Activated CD4-positive, alpha-beta T cell treated with anti-CD3 and anti-CD28 coated beads, Interleukin-2, amount 10 ng/mL, durations not matched to agents 24 days and 14 days (primary cell): ENCODE results near the gene GPC5. TPM values are rescaled to one million over a fixed set of nuclear protein-coding genes. Genes with fewer than 3 reads are reported as not detected.

Experiments used
- DNase-seq: peaks from one replicate; pipeline ENCODE4 v3.0.0; 2022
- H3K27ac Mint-ChIP-seq: one replicate; pipeline ENCODE4 v1.8.0; 2022; ENCODE audit warnings: mild to moderate bottlenecking, mixed read lengths
- H3K27me3 Mint-ChIP-seq: one replicate; pipeline ENCODE4 v1.8.0; 2022; ENCODE audit warnings: mixed read lengths
- H3K36me3 Mint-ChIP-seq: one replicate; pipeline ENCODE4 v1.8.0; 2022; ENCODE audit warnings: low read depth, mild to moderate bottlenecking, mixed read lengths
- H3K4me1 Mint-ChIP-seq: one replicate; pipeline ENCODE4 v1.8.0; 2021; ENCODE audit warnings: mixed read lengths
- H3K4me3 Mint-ChIP-seq: one replicate; pipeline ENCODE4 v1.8.0; 2022; ENCODE audit warnings: mild to moderate bottlenecking, moderate library complexity, mixed read lengths
- H3K9me3 Mint-ChIP-seq: one replicate; pipeline ENCODE4 v1.8.0; 2021; ENCODE audit warnings: mixed read lengths
- intact Hi-C: fragments of 100-400 bp; cut with micrococcal nuclease; formaldehyde crosslinking; loops from one replicate; pipeline ENCODE4 v1.15.1; 2023
- total RNA-seq: library from RNA; stranded (reverse); gene quantifications from 2 replicates; pipeline ENCODE4 v1.2.3, GENCODE V29; 2022

Gene GPC5
- total RNA-seq, 1 donor from 2014 or later = not detected

DNA sequence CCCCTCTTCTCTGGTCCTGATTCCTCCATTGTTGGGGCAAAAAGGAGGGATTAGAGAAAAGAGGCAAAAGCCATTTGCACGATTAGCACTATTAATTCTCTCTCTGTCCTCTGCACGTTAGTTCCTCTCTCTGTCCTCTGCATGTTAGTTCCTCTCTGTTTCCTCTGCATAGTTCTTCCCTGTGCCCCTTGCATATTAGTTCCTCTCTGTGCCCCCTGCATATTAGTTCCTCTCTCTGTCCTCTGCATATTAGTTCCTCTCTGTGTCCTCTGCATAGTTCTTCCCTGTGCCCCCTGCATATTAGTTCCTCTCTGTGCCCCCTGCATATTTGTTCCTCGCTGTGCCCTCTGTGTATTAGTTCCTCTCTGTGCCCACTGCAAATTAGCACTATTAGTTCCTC lies 981.0 kb downstream of the GPC5 start:
- Mint-ChIP-seq H3K36me3 (no peaks in the 10 kb centered on the region), H3K4me1 (no peaks in the 10 kb centered on the region), H3K27ac (no peak overlapping the region), H3K9me3 (no peaks in the 10 kb centered on the region), H3K27me3 (no peaks in the 10 kb centered on the region), H3K4me3 (no peak overlapping the region)
- no peak for DNase-seq
- intact Hi-C loops = no loop called here

DNA sequence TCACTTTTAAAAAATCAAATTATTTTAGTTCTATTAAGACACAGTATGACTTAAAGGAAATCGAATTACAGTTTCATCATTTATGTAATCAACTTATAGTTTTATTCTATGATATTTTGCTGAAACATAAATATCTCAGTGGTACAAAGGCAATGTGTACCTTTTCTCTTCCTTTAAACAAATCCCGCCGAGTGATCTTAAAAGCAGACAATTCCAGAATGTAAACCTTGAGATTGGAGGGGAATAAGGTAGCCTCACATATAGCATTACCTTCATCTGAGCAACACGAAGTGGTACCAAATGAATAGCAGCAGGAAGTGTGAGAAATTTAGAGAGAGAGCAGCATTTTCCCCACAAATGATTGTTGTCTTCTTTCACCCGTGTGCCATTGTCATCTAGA lies 986.0 kb downstream of the GPC5 start:
- Mint-ChIP-seq H3K4me3 (no peak overlapping the region), H3K36me3 (no peaks in the 10 kb centered on the region), H3K4me1 (no peaks in the 10 kb centered on the region), H3K27me3 (no peaks in the 10 kb centered on the region), H3K9me3 (no peaks in the 10 kb centered on the region), H3K27ac (no peak overlapping the region)
- intact Hi-C loops = no loop called here
- DNase-seq = no peak

DNA sequence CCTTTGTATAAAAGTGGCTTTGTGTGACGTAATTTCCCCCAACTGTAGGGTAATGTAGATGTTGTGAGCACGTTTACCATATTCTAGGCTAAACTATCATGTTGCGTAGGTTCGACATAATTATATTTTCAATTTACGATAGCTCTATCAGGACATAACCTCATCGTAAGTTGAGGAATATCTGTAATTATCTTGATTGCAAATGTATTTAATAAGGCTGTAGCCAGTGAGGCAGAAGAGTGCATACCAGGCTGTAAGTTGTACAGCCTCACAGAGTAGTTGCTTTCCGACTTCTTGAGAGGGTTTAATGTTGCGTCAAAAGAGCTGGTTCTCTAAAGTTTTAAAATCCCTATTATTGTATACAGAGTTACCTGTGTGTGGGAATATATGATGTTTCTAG lies 988.8 kb downstream of the GPC5 start:
- DNase-seq = no peak
- H3K4me1 Mint-ChIP-seq = no peaks in the 10 kb centered on the region
- intact Hi-C loops = no loop called here
- H3K27me3 Mint-ChIP-seq = no peaks in the 10 kb centered on the region
- no peaks in the 10 kb centered on the region for H3K36me3 Mint-ChIP-seq
- H3K4me3 Mint-ChIP-seq = no peak overlapping the region
- no peak overlapping the region for H3K27ac Mint-ChIP-seq
- H3K9me3 Mint-ChIP-seq = no peaks in the 10 kb centered on the region

DNA sequence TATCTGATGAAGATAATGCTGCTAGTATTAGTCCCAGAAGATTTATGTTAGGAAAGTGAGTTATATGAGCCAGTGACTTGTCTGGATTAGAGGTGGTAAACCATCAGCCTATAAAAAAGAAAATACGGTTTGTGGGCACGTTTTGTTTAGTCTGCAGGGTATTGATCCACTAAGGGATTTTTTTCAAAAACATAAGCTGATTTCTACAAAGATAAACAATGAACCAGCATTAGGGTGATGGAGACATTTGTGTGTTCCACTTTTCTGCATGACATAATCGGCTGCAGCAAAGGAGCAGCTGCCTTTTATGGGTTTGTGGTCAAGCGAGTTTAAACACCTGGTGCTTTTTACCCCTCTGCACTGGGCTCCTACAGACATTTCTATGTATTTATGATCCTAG lies 991.8 kb downstream of the GPC5 start:
- Mint-ChIP-seq H3K9me3 (no peaks in the 10 kb centered on the region), H3K36me3 (no peaks in the 10 kb centered on the region), H3K4me1 (no peaks in the 10 kb centered on the region), H3K27ac (no peak overlapping the region), H3K27me3 (no peaks in the 10 kb centered on the region), H3K4me3 (no peak overlapping the region)
- intact Hi-C loops = no loop called here
- DNase-seq = no peak

DNA sequence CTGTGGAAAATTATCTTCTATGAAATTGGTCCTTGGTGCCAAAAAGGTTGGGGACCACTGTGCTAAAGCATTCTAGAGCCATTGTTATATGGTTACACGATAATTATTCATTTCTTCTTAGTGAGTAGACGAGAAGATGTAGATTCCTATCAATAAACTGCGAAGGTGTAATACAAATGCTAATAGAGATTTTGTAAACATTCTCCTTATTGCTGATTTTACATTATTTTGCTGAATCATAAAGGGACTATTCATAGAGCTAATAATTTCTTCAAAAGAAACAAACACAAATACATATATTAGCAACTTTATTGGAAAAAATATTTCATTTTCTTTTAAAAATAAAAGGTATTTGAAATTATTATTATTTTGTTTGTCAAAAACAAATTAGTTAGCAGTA lies 1005.2 kb downstream of the GPC5 start:
- H3K27me3 Mint-ChIP-seq = no peaks in the 10 kb centered on the region
- H3K27ac Mint-ChIP-seq = no peak overlapping the region
- H3K9me3 Mint-ChIP-seq = no peaks in the 10 kb centered on the region
- no peaks in the 10 kb centered on the region for H3K36me3 Mint-ChIP-seq
- intact Hi-C loops = no loop called here
- no peak for DNase-seq
- no peak overlapping the region for H3K4me3 Mint-ChIP-seq
- H3K4me1 Mint-ChIP-seq = no peaks in the 10 kb centered on the region

DNA sequence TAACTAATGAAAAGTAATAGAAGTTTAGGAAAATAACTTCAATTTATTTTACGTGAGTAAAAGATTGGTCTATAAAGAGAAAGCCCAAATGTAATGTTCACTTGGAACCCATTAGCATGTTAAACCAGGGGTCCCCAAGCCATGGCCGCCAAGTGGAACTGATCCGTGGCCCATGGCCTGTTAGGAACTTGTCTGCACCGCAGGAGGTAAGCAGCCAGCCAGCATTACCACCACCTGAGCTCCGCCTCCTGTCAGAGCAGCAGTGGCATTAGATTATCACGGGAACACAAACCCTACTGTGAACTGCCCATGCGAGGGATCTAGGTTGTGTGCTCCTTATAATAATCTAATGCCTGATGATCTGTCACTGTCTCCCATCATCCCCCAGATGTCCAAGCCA lies 1009.4 kb downstream of the GPC5 start:
- H3K27ac Mint-ChIP-seq = no peak overlapping the region
- no peaks in the 10 kb centered on the region for H3K9me3 Mint-ChIP-seq
- intact Hi-C loops = no loop called here
- no peaks in the 10 kb centered on the region for H3K27me3 Mint-ChIP-seq
- H3K4me1 Mint-ChIP-seq = no peaks in the 10 kb centered on the region
- no peaks in the 10 kb centered on the region for H3K36me3 Mint-ChIP-seq
- no peak for DNase-seq
- H3K4me3 Mint-ChIP-seq = no peak overlapping the region

DNA sequence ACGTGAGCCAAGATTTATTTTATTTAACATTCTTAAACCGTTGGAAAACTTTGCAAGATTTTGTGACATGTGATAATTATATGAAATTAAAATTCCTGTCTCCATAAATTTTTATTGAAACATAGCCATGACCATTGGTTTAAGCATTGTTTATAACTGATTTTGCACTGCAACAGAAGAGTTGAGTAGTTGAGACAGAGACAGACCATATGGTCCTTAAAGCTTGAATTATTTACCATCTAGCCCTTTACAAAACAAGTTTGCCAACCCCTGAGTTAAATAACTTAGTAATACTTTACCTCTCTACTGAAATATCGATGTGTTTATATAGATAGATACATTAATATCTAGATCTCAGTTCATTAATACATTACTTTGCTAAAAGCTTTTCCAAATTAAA lies 1014.1 kb downstream of the GPC5 start:
- no peaks in the 10 kb centered on the region for H3K36me3 Mint-ChIP-seq
- intact Hi-C loops = no loop called here
- DNase-seq = no peak
- no peak overlapping the region for H3K27ac Mint-ChIP-seq
- H3K4me3 Mint-ChIP-seq = no peak overlapping the region
- no peaks in the 10 kb centered on the region for H3K27me3 Mint-ChIP-seq
- H3K9me3 Mint-ChIP-seq = no peaks in the 10 kb centered on the region
- no peaks in the 10 kb centered on the region for H3K4me1 Mint-ChIP-seq

DNA sequence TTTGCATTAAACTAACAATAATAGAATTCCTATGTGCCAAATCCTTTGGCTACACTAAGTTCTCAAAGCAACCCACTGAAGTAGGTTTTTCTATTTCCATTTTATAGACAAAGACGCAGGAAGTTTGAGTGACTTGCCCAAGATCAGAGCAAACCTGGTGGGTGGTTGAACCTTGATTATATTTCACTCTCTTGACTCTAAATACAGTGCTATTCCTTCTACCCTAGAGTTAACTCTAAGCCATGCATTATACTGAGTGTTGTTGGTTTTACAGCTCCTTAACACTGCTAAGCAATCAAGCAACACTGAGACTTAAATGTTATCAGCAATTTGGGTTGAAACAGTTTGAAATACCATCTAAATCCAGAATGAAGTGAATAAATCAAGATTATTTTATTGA lies 1014.6 kb downstream of the GPC5 start:
- Mint-ChIP-seq H3K9me3 (no peaks in the 10 kb centered on the region), H3K27ac (no peak overlapping the region), H3K36me3 (no peaks in the 10 kb centered on the region), H3K4me3 (no peak overlapping the region), H3K27me3 (no peaks in the 10 kb centered on the region), H3K4me1 (no peaks in the 10 kb centered on the region)
- DNase-seq = no peak
- intact Hi-C loops = no loop called here

DNA sequence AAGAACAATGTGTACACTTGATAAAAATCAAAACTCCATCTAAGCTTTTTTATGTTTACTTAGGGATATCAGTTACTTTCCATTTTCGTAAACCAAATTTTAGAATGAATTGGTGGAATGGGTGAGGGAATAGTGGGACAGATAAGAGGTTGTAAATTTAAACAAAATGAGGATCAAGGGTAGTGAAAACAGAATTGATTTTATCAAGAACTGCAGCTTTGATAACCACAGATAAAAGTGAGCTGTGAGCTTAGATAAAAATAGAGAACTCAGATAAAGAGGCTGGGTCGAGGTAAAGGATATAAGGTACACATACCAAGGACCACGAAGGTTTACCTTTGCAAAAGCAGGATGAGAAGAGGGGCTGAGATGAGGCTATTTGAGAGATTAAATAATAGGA lies 1015.0 kb downstream of the GPC5 start:
- no peaks in the 10 kb centered on the region for H3K4me1 Mint-ChIP-seq
- no peak for DNase-seq
- intact Hi-C loops = no loop called here
- H3K9me3 Mint-ChIP-seq = no peaks in the 10 kb centered on the region
- H3K27me3 Mint-ChIP-seq = no peaks in the 10 kb centered on the region
- no peak overlapping the region for H3K27ac Mint-ChIP-seq
- H3K36me3 Mint-ChIP-seq = no peaks in the 10 kb centered on the region
- H3K4me3 Mint-ChIP-seq = no peak overlapping the region

DNA sequence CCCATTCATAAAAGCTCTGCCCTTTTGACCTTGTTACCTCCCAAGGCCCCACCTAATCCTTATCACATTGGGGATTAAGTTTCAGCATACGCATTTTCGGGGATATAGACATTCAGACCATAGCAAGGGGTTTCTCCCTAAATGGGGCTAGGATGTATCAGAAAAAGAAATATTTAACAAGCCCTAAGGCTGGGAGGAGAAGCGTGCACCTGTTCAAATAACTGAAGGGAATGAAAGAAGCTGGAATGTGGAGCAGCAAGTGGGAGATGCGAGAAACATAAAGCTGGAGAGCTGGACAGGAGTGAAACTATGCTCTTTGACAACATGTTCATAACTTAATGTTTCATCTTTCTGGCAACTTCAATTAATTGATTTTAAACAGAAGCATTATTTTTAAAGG lies 1016.4 kb downstream of the GPC5 start:
- H3K36me3 Mint-ChIP-seq = no peaks in the 10 kb centered on the region
- no peaks in the 10 kb centered on the region for H3K4me1 Mint-ChIP-seq
- no peaks in the 10 kb centered on the region for H3K27me3 Mint-ChIP-seq
- intact Hi-C loops = no loop called here
- H3K9me3 Mint-ChIP-seq = no peaks in the 10 kb centered on the region
- no peak for DNase-seq
- no peak overlapping the region for H3K27ac Mint-ChIP-seq
- H3K4me3 Mint-ChIP-seq = no peak overlapping the region

DNA sequence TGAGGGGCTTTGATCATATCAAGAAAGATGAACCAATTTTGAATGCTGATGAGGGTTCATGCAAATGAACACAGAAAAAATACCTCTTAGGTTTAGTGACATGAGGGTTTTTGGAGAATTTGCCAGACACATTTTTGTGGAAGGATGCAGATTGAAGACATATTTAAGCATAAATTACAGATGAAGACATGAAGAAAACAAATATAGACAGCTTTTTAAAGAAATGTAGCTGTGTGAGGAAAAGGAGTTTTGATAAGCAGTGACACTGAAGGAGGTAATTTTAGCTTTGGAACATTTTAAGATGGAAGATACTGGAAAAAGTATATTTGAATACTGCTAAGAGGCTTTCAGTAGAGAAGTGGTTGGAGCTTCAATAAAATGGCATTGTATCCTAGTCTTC lies 1017.4 kb downstream of the GPC5 start:
- Mint-ChIP-seq H3K36me3 (no peaks in the 10 kb centered on the region), H3K27ac (no peak overlapping the region), H3K4me1 (no peaks in the 10 kb centered on the region), H3K27me3 (no peaks in the 10 kb centered on the region), H3K4me3 (no peak overlapping the region), H3K9me3 (no peaks in the 10 kb centered on the region)
- intact Hi-C loops = no loop called here
- no peak for DNase-seq

DNA sequence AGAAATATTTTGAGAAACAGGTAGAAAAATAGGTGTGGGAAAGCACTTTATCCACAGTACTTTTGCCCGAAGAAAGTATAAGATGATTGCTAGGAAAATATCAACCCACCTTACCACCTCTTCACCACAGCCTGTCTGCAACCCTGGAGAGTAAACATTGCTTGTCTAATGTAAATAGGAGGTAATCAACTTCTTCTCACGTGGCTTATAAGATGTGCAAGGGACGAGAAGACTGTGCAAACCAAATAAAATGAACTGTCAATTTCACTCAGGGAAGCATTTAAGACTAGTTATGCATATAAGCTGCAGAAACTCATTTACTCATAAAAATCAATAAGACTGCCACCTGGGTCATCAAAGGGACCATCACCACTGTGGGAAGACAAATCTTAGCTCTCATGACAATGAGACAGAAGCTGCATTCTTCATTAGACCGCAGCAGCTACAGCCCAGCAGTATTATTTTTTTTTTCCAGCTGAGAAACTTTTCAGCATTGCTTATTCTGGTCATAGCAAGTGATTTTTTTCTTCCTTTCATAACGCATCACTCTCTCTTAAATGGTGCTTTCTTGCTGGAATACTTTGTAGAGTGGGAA lies 1020.5 kb downstream of the GPC5 start:
- no peak overlapping the region for H3K27ac Mint-ChIP-seq
- peaks cover 3% of the 10 kb centered on the region for H3K9me3 Mint-ChIP-seq
- DNase-seq = no peak
- H3K4me1 Mint-ChIP-seq = no peaks in the 10 kb centered on the region
- no peaks in the 10 kb centered on the region for H3K27me3 Mint-ChIP-seq
- no peaks in the 10 kb centered on the region for H3K36me3 Mint-ChIP-seq
- intact Hi-C loops = no loop called here
- H3K4me3 Mint-ChIP-seq = no peak overlapping the region

DNA sequence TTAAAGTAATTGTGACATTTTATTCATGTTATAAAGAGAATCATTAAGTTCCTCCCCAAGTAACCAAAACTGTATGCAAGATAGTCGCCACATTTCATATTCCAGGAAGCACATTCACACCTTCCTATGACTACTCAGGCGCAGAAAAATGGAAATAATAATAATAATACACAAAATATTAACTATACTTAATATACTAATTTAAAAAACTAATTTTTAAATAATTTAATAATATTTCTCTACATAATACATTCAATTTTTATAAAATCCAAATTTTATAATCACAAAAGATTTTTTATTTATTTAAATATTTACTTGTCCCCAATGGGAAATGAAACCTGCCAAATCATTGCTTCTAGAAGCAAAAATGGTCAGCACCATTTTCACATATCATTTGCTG lies 1030.8 kb downstream of the GPC5 start:
- intact Hi-C loops = no loop called here
- Mint-ChIP-seq H3K27ac (no peak overlapping the region), H3K9me3 (no peaks in the 10 kb centered on the region), H3K27me3 (no peaks in the 10 kb centered on the region), H3K4me3 (no peak overlapping the region), H3K4me1 (no peaks in the 10 kb centered on the region), H3K36me3 (no peaks in the 10 kb centered on the region)
- DNase-seq = no peak

DNA sequence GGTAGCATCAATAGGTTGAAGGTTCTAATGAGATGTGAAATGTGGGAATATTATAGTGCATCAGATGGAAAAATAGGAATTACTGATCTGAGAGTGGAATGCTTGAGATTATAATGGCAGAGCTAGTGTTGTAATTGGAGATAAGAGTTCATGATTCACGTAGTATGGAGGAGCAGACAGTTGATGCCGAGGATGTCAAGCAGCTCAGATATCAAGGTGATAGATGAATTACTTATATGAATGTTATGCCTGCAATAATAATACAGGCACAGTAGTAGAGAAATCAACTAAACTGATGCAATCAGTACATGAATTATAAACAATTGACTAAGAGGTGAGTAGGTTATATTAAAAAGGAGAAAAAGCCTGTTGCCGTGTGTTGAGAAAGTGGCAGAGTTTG lies 1035.0 kb downstream of the GPC5 start:
- Mint-ChIP-seq H3K9me3 (no peaks in the 10 kb centered on the region), H3K27ac (no peak overlapping the region), H3K36me3 (no peaks in the 10 kb centered on the region), H3K27me3 (no peaks in the 10 kb centered on the region), H3K4me3 (no peak overlapping the region), H3K4me1 (no peaks in the 10 kb centered on the region)
- intact Hi-C loops = no loop called here
- no peak for DNase-seq

DNA sequence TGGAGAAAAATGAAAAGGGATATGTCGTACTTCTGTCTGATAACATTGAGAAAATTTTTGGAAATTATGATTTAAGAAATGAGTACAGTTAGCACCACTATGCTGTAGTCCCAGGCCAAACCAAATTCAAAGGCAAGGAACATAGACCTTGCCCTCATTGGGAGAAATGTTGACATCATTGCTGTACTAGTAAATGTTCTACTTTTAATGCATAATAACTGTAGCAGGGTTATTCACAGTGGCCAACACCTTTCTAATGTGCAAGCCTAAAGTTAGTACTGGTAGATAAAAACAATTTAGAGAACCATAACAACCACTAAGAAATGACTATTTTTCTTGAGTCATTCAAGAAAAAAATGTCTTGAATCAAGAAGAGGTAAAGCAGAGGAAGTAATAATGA lies 1035.5 kb downstream of the GPC5 start:
- Mint-ChIP-seq H3K27ac (no peak overlapping the region), H3K9me3 (no peaks in the 10 kb centered on the region), H3K4me1 (no peaks in the 10 kb centered on the region), H3K27me3 (no peaks in the 10 kb centered on the region), H3K4me3 (no peak overlapping the region), H3K36me3 (no peaks in the 10 kb centered on the region)
- DNase-seq = no peak
- intact Hi-C loops = no loop called here
